ENCODE results near the gene ERN1. TPM values are rescaled to one million over a fixed set of nuclear protein-coding genes. Genes with fewer than 3 reads are reported as not detected.

Gene ERN1
- total RNA-seq, result 10 to 100 TPM; 58.4 to 62.6 TPM

GRCh38 chr17:64129765-64130558, at the start of gene ERN1:
Gene ERN1, minus strand, starts transcription at chr17:64130144. Its CDS starts 115 bp downstream, at chr17:64130029.

DNA sequence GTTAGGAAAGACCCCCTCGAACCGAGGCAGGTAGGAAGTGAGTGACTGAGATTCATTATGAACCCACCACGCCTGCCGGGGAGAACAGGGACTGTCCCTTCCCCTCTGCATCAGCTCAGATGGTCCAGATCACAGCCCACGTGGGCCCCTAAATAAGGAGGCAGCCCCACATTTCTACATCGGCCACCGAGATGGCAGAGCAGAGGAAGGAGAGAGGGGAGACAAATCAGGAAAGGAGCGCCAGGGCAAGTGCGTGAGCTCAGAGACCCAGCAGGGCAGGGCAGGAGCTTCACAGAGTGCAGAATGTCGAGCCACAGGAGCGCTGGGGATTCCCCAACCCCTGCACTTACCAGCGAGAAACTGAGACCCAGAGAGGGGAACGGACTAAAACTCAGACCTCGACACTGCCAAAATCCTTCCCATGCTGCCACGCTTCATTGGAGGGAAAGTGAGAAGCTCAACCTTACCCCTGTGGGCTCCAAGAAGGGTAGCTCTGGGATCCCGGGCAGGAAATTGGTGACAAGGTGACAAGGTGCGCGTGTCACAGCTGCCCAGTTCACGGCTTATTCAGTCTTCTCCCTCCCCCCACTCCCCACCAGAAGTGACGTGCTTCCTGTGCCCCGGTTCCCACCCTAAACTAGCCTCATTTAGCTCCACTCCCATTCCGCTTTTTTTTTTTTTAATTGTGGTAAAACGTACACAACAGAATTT, 109.7 kb downstream of the ERN1 start, which contains the start of gene ICAM2:
Gene ICAM2 (minus strand): TSS at position 578 of the 711 bp plus-strand sequence. CDS start 13,942 bp downstream, outside the sequence.

GRCh38 chr17:63998050-63998720, 131.8 kb downstream of the ERN1 start, which contains the start of gene PRR29:
Gene PRR29, plus strand, starts transcription at chr17:63998351. Its CDS starts 14 bp downstream, at chr17:63998365.

Other genes starting within 250 kb of the ERN1 start
- gene GH2, start 248.2 kb downstream of the ERN1 start, total RNA-seq, result not detected
- gene CSH1, start 233.6 kb downstream of the ERN1 start, total RNA-seq, result not detected
- gene CSHL1, start 218.9 kb downstream of the ERN1 start, total RNA-seq, result not detected
- not detected for gene GH1, start 211.3 kb downstream of the ERN1 start, total RNA-seq
- gene CD79B, start 197.8 kb downstream of the ERN1 start, total RNA-seq, result 10 to 100 TPM; 37.2 to 38.2 TPM
- under 1 TPM in 1 of 2 experiments, not detected in 1; 0.08 TPM for gene SCN4A, start 157.2 kb downstream of the ERN1 start, total RNA-seq
- 1 to 10 TPM; 1.5 to 2.0 TPM for gene PRR29, start 131.8 kb downstream of the ERN1 start, total RNA-seq
- gene ICAM2, start 109.5 kb downstream of the ERN1 start, total RNA-seq, result 100 to 1,000 TPM; 124 to 133 TPM
- 10 to 100 TPM; 12.0 to 12.6 TPM for gene TEX2, start 133.1 kb upstream of the ERN1 start, total RNA-seq

All from activated naive CD4-positive, alpha-beta T cell treated with anti-CD3 and anti-CD28 coated beads, Interleukin-2, amount 10 ng/mL, durations not matched to agents 5 hours and 36 hours (primary cell).